Thoracic aorta (tissue), 2 donors: ENCODE results near the gene PRTG. TPM values are rescaled to one million over a fixed set of nuclear protein-coding genes. Genes with fewer than 3 reads are reported as not detected.
"Not testable (repeated sequence)": the region's sequence is repeated elsewhere in the genome, so short reads cannot be mapped to it uniquely, and the experiment has no call there.

ENCODE experiments used
- ATAC-seq: fragments of 150-250 bp; one replicate; pipeline ENCODE4 v1.8.0; 2017; ENCODE audit warnings: low read depth; ENCODE audit not compliant: insufficient number of reproducible peaks, low FRiP score
- DNase-seq: peaks from one replicate; pipeline ENCODE4 v3.0.0-alpha.2; 2020; ENCODE audit warnings: low spot score
- H3K27ac ChIP-seq, 2 donors: fragments of 200-600 bp; sonication (generic); 1 replicate in 1 of 2; 2 replicates in 1 of 2; pipeline ENCODE4 v1.5.1; 2016; ENCODE audit warnings: mild to moderate bottlenecking in 2 of 2, moderate library complexity in 2 of 2
- H3K27me3 ChIP-seq: fragments of 200-600 bp; sonication (generic); replicated peaks from 2 replicates; pipeline ENCODE4 v1.6.0; 2016; ENCODE audit warnings: mild to moderate bottlenecking; ENCODE audit not compliant: insufficient read depth
- H3K36me3 ChIP-seq: fragments of 200-600 bp; sonication (generic); one replicate; pipeline ENCODE4 v1.5.1; 2016
- H3K4me1 ChIP-seq, 2 donors: fragments of 200-600 bp; sonication (generic); 1 replicate in 1 of 2; 2 replicates in 1 of 2; pipeline versions ENCODE4 v1.5.1 to v1.6.0; 2016; ENCODE audit warnings: low read depth in 2 of 2, mild to moderate bottlenecking in 1 of 2; ENCODE audit not compliant: control insufficient read depth in 1 of 2
- H3K4me3 ChIP-seq: fragments of 200-600 bp; sonication (generic); 2 replicates; pipeline ENCODE4 v1.5.1; 2016; ENCODE audit warnings: mild to moderate bottlenecking
- H3K9me3 ChIP-seq: fragments of 200-600 bp; sonication (generic); 2 replicates; pipeline ENCODE4 v1.5.1; 2016
- CTCF ChIP-seq: fragments of 200-600 bp; sonication (generic); IDR thresholded peaks from one replicate; pipeline ENCODE4 v1.5.1; 2019; ENCODE audit warnings: antibody characterized with exemption
- total RNA-seq, 2 donors: library from RNA; depleted of rRNA; stranded (reverse); fragments of >200 nt; gene quantifications; one replicate each; pipeline versions ENCODE4 v1.1.0 to v1.2.3, GENCODE V29; 2016

Gene PRTG
- total RNA-seq, 2 donors from 2014 or later: 0.41 to 3.0 TPM

GRCh38 chr15:55613727-55614126 lies 129.2 kb downstream of the PRTG start:
- Histone ChIP-seq H3K4me3 (no peak overlapping the region), H3K4me1 (peaks cover 0 to 13% of the 10 kb centered on the region in 2 donors), H3K36me3 (no peaks in the 10 kb centered on the region), H3K27ac (no peak overlapping the region), H3K27me3 (no peaks in the 10 kb centered on the region), H3K9me3 (no peaks in the 10 kb centered on the region)
- no peak for DNase-seq
- ATAC-seq: no peak
- TF ChIP-seq CTCF: no peak

GRCh38 chr15:55606214-55606613 lies 136.7 kb downstream of the PRTG start:
- no peak for TF ChIP-seq CTCF
- Histone ChIP-seq H3K27me3 (no peaks in the 10 kb centered on the region), H3K27ac (no peak overlapping the region), H3K9me3 (no peaks in the 10 kb centered on the region), H3K4me3 (no peak overlapping the region), H3K36me3 (no peaks in the 10 kb centered on the region), H3K4me1 (no peaks in the 10 kb centered on the region)
- no peak for DNase-seq
- ATAC-seq: no peak

- TF ChIP-seq CTCF: no peak
- no peaks in the 10 kb centered on the region for H3K9me3 ChIP-seq
- H3K36me3 ChIP-seq: no peaks in the 10 kb centered on the region
- no peak overlapping the region for H3K4me3 ChIP-seq
- no peak overlapping the region for H3K27ac ChIP-seq
- DNase-seq (no peak), ATAC-seq (no peak)
- no peaks in the 10 kb centered on the region for H3K4me1 ChIP-seq
- H3K27me3 ChIP-seq: no peaks in the 10 kb centered on the region
These were observed 141.6 kb downstream of the PRTG start for GRCh38 chr15:55601374-55601773.

- no peak for DNase-seq
- no peaks in the 10 kb centered on the region for H3K4me1 ChIP-seq
- H3K36me3 ChIP-seq: no peaks in the 10 kb centered on the region
- no peak overlapping the region for H3K27ac ChIP-seq
- no peaks in the 10 kb centered on the region for H3K9me3 ChIP-seq
- ATAC-seq: no peak
- no peak overlapping the region for H3K4me3 ChIP-seq
- no peak for TF ChIP-seq CTCF
- H3K27me3 ChIP-seq: no peaks in the 10 kb centered on the region
These were observed 143.5 kb downstream of the PRTG start for GRCh38 chr15:55599439-55599838.

- DNase-seq, H3K27ac ChIP-seq: not testable (repeated sequence)
These were observed 149.9 kb downstream of the PRTG start for GRCh38 chr15:55593019-55593418.

GRCh38 chr15:55590788-55591187 lies 152.2 kb downstream of the PRTG start:
- TF ChIP-seq CTCF: no peak
- no peaks in the 10 kb centered on the region for H3K27me3 ChIP-seq
- H3K4me3 ChIP-seq: no peak overlapping the region
- no peak overlapping the region for H3K27ac ChIP-seq
- H3K36me3 ChIP-seq: no peaks in the 10 kb centered on the region
- DNase-seq (no peak), ATAC-seq (no peak)
- no peaks in the 10 kb centered on the region for H3K9me3 ChIP-seq
- H3K4me1 ChIP-seq: peaks cover 0 to 18% of the 10 kb centered on the region in 2 donors

More at GRCh38 chr15:55593019-55593418, 149.9 kb downstream of the PRTG start:
- not testable (repeated sequence) for H3K4me1 ChIP-seq, ATAC-seq, H3K9me3 ChIP-seq, H3K27me3 ChIP-seq, H3K4me3 ChIP-seq, H3K36me3 ChIP-seq
